GM12891 (cell line): ENCODE results near the gene PCDHB16.
"Not testable (repeated sequence)": the region's sequence is repeated elsewhere in the genome, so short reads cannot be mapped to it uniquely, and the experiment has no call there.

Source experiments
- PAX5 ChIP-seq: IDR thresholded peaks from 2 replicates; pipeline ENCODE4 v1.6.1; 2011; ENCODE audit warnings: low read length, moderate library complexity, mild to moderate bottlenecking; ENCODE audit not compliant: insufficient read depth, severe bottlenecking
- POLR2A ChIP-seq: IDR thresholded peaks from 2 replicates; pipeline ENCODE4 v1.6.1; 2011; ENCODE audit warnings: low read depth, low read length, control low read depth
- POLR2AphosphoS5 ChIP-seq: IDR thresholded peaks from 2 replicates; pipeline ENCODE4 v1.6.1; 2011; ENCODE audit warnings: low read depth, low read length, control low read depth
- POU2F2 ChIP-seq: IDR thresholded peaks from 2 replicates; pipeline ENCODE4 v1.6.1; 2011; ENCODE audit warnings: low read depth, mild to moderate bottlenecking, control low read depth, low read length, moderate library complexity
- SPI1 ChIP-seq: IDR thresholded peaks from 2 replicates; pipeline ENCODE4 v1.6.1; 2011; ENCODE audit warnings: low read depth, low read length, control low read depth
- TAF1 ChIP-seq: IDR thresholded peaks from 2 replicates; pipeline ENCODE4 v1.6.1; 2011; ENCODE audit warnings: low read depth, low read length, control low read depth

DNA sequence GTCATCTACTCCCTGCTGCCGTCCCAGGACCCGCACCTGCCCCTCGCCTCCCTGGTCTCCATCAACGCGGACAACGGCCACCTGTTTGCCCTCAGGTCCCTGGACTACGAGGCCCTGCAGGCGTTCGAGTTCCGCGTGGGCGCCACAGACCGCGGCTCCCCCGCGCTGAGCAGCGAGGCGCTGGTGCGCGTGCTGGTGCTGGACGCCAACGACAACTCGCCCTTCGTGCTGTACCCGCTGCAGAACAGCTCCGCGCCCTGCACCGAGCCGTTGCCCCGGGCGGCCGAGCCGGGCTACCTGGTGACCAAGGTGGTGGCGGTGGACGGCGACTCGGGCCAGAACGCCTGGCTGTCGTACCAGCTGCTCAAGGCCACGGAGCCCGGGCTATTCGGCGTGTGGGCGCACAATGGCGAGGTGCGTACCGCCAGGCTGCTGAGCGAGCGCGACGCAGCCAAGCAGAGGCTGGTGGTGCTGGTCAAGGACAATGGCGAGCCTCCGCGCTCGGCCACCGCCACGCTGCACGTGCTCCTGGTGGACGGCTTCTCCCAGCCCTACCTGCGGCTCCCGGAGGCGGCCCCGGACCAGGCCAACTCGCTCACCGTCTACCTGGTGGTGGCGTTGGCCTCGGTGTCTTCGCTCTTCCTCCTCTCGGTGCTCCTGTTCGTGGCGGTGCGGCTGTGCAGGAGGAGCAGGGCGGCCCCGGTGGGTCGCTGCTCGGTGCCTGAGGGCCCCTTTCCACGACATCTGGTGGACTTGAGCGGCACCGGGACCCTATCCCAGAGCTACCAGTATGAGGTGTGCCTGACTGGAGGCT, 7.7 kb upstream of the PCDHB16 start:
- not testable (repeated sequence) for TF ChIP-seq POLR2A, POLR2AphosphoS5, POU2F2, PAX5, SPI1, TAF1
